Activated T-cell treated with anti-CD3 and anti-CD28 coated beads, Interleukin-2, amount 50 U/mL, for 48 hours (primary cell): ENCODE measurements around the gene CAMKK1.
"Not testable (repeated sequence)": the region's sequence is repeated elsewhere in the genome, so short reads cannot be mapped to it uniquely, and the experiment has no call there.

Experiments
- DNase-seq, 2 experiments: peaks; one replicate each; pipeline ENCODE4 v3.0.0-alpha.2; 2020

The CAMKK1 gene

DNA sequence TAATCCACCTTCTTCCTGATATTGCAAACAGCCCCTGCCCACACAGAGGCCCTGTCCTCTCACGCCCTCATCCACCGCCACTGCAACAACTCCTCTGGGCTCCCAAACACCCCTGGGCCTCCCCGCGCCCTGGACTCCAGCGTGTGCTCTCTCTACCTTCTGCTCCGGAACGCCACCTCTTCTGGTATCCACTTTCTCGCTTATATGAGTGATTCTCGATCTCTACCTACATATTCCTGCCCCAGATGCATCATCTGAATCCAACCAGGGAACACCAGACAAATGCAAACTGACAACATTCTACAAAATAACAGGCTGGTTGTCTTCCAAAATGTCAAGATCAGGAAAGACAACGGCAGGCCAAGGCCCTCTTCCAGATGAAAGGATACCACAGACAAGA is 19.0 kb downstream of the CAMKK1 start:
- DNase-seq = no peak

- no peak for DNase-seq
Observed at GRCh38 chr17:3870871-3871306, 22.0 kb downstream of the CAMKK1 start.

DNA sequence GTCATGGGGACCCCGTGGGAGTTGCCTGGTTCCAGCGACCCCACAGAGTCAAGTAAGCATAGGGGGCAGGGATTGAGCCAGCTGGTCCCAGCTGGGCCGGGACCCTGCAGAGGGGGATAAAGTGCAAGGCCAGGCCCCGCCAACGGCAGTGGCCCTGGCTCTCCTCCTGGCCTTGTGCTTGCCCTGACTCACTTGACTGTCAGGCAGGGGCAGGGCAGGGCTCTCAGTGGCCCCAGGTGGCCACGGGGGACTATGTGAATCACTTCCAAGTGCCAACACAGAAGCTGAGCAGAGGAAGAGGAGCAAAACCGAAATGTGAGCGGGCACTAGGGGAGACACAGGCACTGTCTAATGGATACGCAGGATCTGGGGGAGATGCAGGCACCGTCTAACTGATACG is 25.2 kb downstream of the CAMKK1 start:
- no peak for DNase-seq

GRCh38 chr17:3867106-3867505 is 25.7 kb downstream of the CAMKK1 start:
- no peak for DNase-seq

DNA sequence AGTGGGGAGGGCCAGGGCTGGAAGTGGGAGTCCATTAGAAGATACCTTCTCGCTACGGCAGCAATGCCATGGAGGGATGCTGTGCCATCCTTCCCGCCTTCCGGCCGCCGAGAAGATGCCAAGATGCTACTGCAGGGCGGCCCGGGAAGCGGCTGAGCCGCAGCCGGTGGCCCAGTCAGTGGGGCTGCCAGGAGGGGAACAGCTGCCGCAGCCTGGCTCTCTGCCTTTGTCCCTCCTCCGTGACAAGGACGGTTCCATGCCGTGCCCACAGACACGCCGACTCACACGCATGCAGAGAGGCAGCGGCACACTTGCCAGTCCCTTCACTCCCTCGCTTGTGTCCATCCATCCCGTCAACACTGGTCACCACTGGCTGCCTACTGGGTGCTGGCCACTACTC is 26.6 kb downstream of the CAMKK1 start:
- no peak for DNase-seq

DNA sequence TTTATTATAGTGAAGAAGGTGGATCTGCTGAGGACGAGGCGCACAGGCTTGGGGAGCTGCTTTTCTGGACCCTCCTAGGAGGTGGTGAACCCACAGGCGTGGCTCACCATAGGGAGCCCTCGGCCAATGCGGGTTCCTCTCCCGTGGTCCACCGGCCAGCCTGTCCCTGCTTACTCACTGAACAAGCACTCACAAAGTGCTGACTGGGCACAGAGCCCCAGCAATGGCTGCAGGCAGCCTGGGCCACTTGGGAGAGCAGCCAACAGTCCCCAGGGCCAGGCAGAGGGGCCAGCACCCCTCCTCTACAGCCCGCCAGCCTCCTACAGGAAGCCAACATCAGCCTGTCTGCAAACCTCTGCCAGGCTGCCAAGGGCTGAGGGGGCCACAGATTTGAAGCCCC is 27.7 kb downstream of the CAMKK1 start:
- DNase-seq = no peak

- DNase-seq = no peak
Observed at GRCh38 chr17:3864534-3864933, 28.3 kb downstream of the CAMKK1 start.

DNA sequence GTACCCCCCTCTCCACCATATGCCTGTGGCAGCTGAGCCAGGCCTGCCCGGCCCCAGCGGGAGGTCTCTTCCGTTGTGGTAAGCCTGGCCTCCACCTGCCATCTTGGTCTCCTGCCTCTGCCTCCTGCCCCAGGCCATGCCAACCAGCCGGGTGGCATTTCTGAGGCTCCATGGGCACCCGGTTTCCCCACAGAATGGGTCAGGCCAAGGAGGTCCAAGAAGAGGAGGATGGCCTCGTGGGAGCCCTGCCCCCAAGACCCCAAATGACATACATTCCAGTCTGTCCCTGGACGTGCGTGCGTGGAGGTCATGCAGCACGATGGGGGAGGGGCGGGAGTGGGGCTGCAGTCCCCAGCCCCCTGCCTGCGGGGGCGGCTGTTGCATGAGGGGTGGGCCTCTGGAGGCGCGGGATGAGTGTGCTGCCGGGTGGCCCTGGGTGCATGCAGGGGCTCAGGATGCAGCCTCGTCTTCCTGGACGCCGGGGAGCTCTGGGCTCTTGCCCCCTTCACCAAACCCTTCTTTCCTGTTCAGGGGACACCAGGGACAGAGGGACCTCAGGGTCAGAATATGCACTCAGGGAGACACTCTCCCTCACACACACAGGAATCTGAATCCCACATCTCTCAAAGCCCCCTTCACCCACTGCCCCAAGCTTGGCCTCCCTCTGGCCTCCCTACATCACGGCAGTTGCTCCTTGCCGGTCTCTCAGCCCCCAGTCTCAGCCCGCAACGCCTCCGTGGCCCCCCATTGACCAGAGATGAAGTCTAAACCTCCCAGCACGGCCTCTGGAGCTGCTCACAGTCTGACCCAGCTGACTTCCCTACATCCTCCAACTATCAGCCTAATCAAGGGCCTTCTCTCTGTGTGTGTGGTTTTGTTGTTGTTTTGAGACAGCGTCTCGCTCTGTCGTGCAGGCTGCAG is 30.8 kb downstream of the CAMKK1 start:
- no peak for DNase-seq

- no peak for DNase-seq
Observed at GRCh38 chr17:3860939-3861700, 31.7 kb downstream of the CAMKK1 start.

- DNase-seq = no peak
Observed at GRCh38 chr17:3859940-3860339, 32.9 kb downstream of the CAMKK1 start.

DNA sequence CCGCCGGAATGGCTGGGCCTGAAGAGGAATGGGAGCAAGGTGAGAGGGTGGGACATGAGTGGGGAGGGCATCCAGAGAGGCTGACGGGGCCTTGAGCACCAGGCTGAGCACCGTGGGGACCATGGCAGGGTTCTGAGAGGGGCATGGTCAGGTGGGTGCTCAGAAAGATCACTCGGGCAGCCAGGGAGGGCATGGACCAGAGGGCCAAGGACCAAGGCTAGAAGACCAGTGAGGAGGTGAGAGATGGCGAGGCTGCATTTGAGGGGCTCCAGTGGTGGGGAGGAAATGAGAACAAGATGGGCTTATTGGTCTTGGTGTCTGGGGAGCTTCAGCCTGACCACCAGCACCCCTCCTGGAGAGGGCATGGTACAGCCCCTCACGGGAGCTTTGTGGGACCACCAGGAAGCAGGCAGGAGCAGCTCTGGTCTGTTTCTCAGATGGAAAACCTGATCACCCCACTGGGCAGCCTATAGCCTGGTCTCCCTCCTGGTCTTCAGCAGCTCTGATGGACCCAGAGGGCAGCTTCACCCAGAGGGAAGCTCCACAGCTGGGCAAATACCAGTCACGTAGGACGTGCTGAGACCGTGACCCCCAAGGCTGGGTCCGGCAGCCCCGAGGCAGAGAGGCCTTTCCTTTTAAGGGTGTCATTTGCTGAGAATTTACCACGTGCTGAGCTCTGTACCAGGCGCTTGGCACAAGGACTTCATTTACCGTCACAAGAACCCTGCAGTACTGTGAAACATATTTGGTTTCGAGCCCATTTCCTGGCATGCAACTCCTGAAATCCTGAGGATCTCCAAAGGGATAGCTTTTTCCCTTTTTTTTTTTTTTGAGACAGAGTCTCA is 35.4 kb downstream of the CAMKK1 start:
- no peak for DNase-seq

DNA sequence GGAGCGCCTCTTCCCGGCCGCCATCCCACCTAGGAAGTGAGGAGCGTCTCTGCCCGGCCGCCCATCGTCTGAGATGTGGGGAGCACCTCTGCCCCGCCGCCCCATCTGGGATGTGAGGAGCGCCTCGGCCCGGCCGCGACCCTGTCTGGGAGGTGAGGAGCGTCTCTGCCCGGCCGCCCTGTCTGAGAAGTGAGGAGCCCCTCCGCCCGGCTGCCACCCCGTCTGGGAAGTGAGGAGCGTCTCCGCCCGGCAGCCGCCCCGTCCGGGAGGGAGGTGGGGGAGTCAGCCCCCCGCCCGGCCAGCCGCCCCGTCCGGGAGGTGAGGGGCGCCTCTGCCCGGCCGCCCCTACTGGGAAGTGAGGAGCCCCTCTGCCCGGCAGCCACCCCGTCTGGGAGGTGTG is 38.6 kb downstream of the CAMKK1 start:
- not testable (repeated sequence) for DNase-seq

GRCh38 chr17:3852561-3852960 is 40.3 kb downstream of the CAMKK1 start:
- DNase-seq = no peak

DNA sequence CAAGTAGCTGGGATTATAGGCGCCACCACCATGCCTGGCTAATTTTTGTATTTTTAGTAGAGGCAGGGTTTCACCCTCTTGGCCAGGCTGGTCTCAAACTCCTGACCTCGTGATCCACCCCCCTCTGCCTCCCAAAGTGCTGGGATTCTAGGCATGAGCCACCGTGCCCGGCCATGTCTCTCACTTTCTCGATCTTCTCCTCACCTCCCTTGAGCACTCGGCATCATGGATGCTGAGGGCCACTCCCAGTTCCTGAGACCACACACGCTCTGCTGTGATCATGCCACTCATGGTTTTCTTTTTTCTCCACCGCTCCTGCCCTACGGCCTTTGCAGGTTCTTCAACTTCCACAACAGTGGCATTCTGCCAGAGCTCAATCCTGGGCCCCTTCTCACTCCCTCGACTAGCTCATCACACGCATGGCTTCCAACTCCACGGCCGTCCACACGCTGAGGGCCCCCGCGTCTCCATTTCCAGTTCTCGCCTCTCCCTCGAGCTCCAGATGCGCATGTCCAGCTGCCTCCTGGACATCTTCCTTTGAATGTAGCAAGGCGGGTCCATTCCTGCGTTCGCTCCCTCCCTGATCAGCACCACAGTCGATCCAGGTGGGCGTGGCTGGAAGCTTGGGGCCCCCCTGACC is 41.3 kb downstream of the CAMKK1 start:
- DNase-seq = no peak

GRCh38 chr17:3848229-3848835 is 44.5 kb downstream of the CAMKK1 start:
- no peak for DNase-seq

DNA sequence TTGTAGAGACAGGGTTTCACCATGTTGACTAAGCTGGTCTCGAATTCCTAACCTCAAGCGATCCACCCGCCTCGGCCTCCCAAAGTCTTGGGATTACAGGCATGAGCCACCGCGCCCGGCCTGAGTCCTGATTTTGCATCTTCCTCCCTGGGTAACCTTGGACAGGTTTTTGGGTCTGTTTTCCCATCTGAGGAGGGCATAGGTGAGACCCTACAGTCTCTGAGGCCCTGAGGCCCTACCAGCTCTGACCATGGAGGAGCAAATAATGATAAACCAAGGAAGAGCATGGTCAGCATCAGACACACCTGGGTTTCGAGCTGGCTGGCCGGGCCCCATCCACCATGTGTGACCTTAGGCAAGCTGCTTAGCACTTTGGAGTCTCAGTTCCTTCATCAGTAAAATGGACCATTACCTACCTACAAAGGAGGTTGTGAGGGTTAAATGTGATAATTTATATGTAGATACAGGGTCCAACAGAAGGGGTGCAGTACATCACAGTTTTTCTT is 45.6 kb downstream of the CAMKK1 start:
- DNase-seq = no peak

DNA sequence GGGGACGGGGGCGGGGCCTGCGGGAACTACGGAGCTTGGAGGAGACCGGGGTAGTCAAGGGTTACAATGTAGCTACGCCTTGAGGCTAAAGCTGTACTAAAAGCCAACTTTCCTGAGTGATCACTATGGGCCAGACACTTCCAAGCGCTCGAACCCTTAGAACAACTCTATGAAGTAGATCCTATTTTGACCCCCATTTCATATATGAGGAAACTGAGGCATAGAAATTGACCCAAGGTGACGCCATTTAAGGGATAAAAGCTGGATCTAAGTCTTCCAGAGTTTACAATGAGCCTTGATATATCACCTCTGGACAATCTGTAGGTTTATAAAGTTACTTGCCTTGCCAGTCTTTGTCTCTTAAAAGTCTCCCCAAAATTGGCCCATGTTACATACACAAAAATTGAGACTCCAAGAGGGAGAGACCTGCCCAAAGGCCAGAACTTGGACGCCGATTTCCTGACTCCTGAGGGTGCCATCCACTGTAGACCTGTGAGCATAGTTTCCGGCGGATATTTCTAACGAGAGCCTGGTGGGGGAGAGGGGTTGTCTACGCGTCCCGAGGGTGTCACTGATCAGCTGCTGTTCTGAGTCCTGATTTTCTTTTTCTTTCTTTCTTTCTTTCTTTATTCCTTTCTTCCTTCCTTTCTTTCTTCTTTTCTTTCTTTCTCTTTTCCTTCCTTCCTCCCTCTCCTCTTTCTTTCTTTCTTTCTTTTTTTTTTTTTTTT is 46.3 kb downstream of the CAMKK1 start:
- DNase-seq = no peak

DNA sequence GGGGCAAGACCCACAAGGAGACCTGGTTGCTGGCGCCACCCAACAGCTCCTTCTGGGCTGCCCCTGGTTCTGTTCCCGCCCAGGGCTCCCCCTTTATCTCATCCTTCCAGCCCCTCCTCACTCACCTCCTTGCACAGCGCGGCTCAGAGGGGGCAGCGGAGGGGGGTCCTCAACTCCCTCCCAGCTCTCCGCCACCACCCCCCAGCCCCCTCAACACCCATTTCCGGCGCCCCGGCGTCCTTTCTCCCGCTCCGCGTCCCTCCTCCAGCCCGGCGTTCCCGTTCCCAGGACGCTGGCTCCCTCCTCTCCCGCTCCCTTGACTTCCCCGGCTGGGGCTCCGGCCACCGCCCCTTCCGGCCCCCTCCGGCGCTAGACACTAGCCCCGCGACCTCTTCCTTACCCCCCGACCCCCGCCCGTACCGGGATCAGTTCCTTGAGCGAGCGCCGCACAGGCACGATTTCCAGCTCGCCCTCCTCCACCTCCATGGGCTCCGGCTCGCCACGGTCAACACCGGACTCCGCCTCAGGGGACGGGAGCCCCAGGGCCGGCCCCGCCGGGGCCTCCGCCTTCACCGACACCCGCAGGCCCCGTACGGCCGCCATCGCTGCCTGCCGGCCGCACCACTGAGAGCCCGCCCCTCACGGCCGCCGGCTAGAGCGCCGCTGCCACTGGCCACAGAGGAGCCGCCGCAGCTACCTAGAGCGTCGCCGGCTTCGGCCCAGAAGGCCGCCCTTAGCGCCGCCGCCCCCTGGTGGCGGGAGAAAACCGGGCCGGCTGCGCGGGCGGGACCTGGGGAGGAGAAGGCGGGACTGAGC is 47.0 kb downstream of the CAMKK1 start, which contains the start of gene NCBP3:
NCBP3 (minus strand) TSS at position 626 of the 816 bp plus-strand sequence; CDS start at position 603, 23 bp downstream.
- peak; percentile 93 to 94 for DNase-seq

DNA sequence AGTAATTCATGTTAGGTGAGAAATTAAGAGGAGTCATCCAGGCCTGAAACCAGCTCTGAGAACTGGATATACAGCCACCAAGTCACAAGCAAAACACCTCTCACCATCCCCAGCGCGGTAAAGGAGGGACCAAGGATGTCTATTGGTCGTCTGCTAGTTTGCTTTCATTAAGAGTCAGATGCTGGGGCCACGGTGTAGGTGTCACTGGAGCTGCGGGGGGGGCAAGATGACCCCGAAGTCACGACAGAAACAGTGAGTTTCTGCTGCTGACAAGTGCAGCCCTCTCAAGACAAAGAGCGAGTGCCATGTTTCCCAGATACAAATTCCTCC is 47.6 kb downstream of the CAMKK1 start:
- peak; percentile 69 to 70 for DNase-seq

DNA sequence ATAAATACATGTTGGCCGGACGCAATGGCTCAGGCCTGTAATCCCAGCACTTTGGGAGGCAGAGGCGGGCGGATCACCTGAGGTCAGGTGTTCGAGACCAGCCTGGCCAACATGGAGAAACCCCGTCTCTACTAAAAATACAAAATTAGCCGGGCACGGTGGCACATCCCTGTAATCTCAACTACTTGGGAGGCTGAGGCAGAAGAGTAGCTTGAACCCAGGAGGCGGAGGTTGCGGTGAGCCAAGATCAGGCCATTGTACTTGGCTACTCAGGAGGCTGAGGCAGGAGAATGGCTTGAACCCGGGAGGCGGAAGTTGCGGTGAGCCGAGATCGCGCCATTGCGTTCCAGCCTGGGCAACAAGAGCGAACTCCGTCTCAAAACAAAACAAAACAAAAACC is 48.3 kb downstream of the CAMKK1 start:
- DNase-seq = not testable (repeated sequence)
